Measurements from ENCODE around the gene NOL9. TPM values are rescaled to one million over a fixed set of nuclear protein-coding genes. Genes with fewer than 3 reads are reported as not detected.

NOL9 gene
- total RNA-seq, 3 donors from 2014 or later: 20.0 to 28.3 (median 21.1) TPM

DNA sequence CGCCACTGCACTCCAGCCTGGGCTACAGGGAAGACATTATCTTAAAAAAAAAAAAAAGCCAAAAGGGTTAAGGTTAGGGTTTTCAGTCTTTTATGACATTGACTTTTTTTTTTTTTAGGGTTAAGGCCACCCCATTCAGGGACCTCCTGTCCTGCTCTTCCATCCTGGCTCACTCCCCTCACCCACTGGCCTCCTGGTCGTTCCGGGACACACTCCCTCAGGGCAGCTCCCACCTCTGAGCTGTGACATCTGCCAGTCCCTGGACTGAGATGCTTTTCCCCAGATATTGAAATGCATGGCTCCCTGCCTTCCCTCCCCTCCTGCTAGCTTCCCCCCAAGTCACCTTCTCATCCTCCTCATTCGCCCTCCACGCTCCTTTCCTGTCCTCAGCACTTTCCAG lies 72.5 kb downstream of the NOL9 start:
- no peaks in the 10 kb centered on the region for H3K9me3 ChIP-seq
- ATAC-seq: no peak
- peaks cover 22% of the 10 kb centered on the region for H3K4me1 ChIP-seq (ENCODE audit: low read depth)
- H3K4me3 ChIP-seq: no peak overlapping the region
- no peaks in the 10 kb centered on the region for H3K36me3 ChIP-seq (ENCODE audit: low read depth)
- DNase-seq: peak in 1 of 3 donors; percentile 4
- TF ChIP-seq, protein P1, sequence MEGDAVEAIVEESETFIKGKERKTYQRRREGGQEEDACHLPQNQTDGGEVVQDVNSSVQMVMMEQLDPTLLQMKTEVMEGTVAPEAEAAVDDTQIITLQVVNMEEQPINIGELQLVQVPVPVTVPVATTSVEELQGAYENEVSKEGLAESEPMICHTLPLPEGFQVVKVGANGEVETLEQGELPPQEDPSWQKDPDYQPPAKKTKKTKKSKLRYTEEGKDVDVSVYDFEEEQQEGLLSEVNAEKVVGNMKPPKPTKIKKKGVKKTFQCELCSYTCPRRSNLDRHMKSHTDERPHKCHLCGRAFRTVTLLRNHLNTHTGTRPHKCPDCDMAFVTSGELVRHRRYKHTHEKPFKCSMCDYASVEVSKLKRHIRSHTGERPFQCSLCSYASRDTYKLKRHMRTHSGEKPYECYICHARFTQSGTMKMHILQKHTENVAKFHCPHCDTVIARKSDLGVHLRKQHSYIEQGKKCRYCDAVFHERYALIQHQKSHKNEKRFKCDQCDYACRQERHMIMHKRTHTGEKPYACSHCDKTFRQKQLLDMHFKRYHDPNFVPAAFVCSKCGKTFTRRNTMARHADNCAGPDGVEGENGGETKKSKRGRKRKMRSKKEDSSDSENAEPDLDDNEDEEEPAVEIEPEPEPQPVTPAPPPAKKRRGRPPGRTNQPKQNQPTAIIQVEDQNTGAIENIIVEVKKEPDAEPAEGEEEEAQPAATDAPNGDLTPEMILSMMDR (IDR thresholded peaks at IDR 0.05): no peak
- intact Hi-C loops (cut with DNase I, micrococcal nuclease): no loop called here

DNA sequence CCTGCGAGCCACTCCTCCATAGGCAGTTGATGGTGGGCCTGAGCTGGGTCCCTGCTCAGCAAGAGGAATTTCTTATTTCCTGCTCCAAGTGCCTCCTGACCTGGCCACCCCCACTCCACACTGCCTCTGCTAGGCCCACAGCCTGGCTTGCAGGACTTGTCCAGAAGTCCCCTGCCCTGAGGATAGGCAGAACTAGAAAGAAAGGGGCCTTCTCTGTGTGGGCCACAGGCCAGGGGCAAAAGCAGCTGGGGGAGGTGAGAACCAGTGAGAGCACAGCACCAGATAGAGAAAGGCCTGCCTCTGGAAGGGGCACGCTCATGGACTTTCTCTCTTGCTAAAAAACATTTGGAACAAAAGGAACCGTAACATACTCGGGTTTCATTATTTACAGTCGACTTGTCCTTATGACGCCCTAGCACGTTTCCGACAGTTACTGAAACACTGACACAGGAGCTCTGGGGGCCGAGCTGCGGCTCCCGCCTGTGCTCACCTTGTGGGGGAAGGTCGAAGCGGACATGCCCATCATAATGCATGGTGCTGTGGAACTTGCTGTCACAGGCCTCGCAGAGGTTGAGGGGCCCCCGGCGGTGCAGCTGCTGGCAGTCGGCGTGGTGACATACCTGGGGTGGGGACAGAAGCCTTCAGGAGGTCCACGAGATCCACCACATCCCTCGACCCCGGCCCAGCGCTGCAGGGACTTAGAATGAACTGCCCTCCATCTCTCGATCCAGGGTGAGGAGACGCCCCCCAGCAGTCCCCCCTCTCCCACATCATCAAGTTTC lies 77.1 kb downstream of the NOL9 start:
- DNase-seq (no peak), ATAC-seq (no peak)
- TF ChIP-seq, protein P1 (IDR thresholded peaks at IDR 0.05): no peak

DNA sequence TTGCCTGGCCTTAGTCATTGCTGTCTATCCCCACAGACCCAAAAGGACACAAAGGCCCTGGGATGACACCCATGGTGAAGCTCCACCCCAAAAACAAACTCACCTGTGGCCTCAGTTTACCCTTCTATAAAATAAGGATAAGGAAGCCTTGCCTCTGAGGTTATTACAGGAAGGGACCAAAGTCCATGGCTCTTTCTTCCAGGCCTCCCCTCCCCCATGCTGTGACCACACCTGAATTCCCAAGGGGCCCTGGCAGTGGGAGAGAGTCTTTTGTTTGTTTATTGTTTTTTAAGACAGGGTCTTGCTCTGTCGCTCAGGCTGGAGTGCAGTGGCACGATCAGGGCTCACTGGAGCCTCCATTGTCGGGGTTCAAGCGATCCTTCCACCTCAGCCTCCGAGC lies 77.8 kb downstream of the NOL9 start:
- H3K36me3 ChIP-seq (ENCODE audit: low read depth): no peaks in the 10 kb centered on the region
- H3K4me1 ChIP-seq (ENCODE audit: low read depth): peaks cover 43% of the 10 kb centered on the region
- intact Hi-C loops (cut with DNase I, micrococcal nuclease): no loop called here
- DNase-seq (peak in 2 of 3 donors; percentile 72 to 81), ATAC-seq (peak; percentile 48)
- no peaks in the 10 kb centered on the region for H3K9me3 ChIP-seq
- no peak overlapping the region for H3K4me3 ChIP-seq
- TF ChIP-seq, protein P1 (IDR thresholded peaks at IDR 0.05): no peak

More for the DNA sequence above, 77.1 kb downstream of the NOL9 start:
- no peaks in the 10 kb centered on the region for H3K36me3 ChIP-seq (ENCODE audit: low read depth)
- no peaks in the 10 kb centered on the region for H3K9me3 ChIP-seq
- H3K4me1 ChIP-seq (ENCODE audit: low read depth): peaks cover 37% of the 10 kb centered on the region
- intact Hi-C loops (cut with DNase I, micrococcal nuclease): no loop called here
- H3K4me3 ChIP-seq: no peak overlapping the region

DNA sequence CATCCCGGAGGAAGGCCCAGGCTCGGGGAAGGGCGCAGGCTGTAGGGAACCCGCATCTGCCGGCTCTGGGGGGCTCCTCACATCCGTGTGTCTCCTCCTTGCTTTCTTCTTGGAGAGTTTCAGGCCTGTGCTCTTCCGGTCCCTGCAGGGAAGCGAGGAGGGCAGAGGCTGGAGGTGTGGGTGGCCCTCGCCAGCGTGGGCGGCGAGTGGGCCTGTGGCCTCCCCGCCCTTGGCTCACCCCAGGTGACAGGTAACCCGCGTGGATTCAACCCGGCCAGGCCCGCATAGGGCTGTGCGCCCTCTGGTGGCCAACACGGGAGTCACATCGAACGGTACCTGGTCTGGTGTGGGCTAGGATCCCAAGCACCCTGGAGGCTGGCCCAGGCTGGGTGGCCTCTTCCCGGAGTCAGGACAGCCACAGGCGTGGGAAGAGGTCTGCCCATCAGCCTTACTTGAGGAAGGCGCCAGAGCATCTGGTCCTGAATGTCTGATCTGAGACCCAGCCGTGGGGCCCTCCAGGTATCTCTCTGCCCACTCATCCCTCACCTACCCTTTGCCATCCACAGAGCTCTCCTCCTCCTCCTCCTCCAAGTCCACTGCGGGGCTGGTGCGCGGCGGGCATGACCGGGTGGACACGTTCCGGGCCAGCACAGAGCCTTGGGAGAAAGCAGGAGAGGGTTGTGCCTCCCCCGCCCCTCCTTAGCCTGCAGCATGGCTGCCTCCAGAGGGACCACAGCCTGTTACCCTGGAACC lies 78.8 kb downstream of the NOL9 start:
- Histone ChIP-seq H3K9me3 (no peaks in the 10 kb centered on the region), H3K4me3 (no peak overlapping the region), H3K4me1 (ENCODE audit: low read depth) (peaks cover 43% of the 10 kb centered on the region), H3K36me3 (ENCODE audit: low read depth) (no peaks in the 10 kb centered on the region)
- TF ChIP-seq, protein P1 (IDR thresholded peaks at IDR 0.05): peak; percentile 93
- intact Hi-C loops (cut with DNase I, micrococcal nuclease): no loop called here
- ATAC-seq: peak; percentile 48
- peak; percentile 82 to 89 (median 85) for DNase-seq

DNA sequence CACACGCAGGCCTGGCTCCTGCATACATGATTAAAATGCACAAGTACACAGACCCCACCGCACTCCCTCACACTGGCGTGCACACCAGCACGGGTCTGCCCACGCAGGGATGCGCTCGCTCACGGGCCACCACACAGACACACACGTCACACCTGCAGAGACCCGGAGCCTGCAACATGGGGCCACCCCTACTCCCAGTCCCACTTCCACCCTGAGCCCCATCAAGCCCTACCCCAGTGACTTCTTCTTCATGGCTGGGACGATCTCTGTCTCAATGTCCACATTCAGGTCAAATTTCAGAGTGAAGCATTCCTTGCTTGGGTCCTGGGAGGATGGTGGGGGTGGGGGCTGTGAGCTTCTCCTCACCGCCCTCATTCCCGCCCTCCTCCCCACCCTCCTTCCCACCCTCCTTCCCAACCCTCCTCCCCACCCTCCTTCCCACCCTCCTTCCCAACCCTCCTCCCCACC lies 79.5 kb downstream of the NOL9 start:
- no peak for DNase-seq
- Histone ChIP-seq H3K4me3 (no peak overlapping the region), H3K36me3 (ENCODE audit: low read depth) (no peaks in the 10 kb centered on the region), H3K9me3 (no peaks in the 10 kb centered on the region), H3K4me1 (ENCODE audit: low read depth) (peaks cover 43% of the 10 kb centered on the region)
- intact Hi-C loops (cut with DNase I, micrococcal nuclease): no loop called here
- TF ChIP-seq, protein P1 (IDR thresholded peaks at IDR 0.05): no peak
- ATAC-seq: no peak

Data from mucosa of descending colon (tissue), 3 donors.